Endothelial cell of umbilical vein (primary cell): Measurements from ENCODE around the gene SMIM10. TPM values are rescaled to one million over a fixed set of nuclear protein-coding genes. Genes with fewer than 3 reads are reported as not detected.
A peak's percentile ranks its signal among the peaks of the same experiment; 100 is the strongest.

ENCODE experiments used
- BruUV-seq: library from RNA; stranded (reverse); fragments of 400-500 nt; replicated peaks from 2 replicates; lab custom pipeline; 2021; lab: Mats Ljungman, UMichigan
- CTCF ChIA-PET: fragments of 300-600, 350-600 bp; sonication (Branson Sonifier 250); formaldehyde crosslinking; loops from one replicate; lab custom pipeline; 2021; ENCODE audit warnings: antibody characterized with exemption, inconsistent platforms; lab: Charles Lee
- POLR2A ChIA-PET: fragments of 300-600, 350-600 bp; sonication (Branson Sonifier 250); formaldehyde crosslinking; loops from one replicate; lab custom pipeline; 2021; ENCODE audit warnings: antibody characterized with exemption, inconsistent platforms; lab: Charles Lee
- DNase-seq: peaks from one replicate; pipeline ENCODE4 v3.0.0-alpha.2; 2011; ENCODE audit warnings: low read depth, low spot score
- FAIRE-seq: peaks from 2 replicates; lab custom pipeline; 2011; peaks lifted over from hg19 to GRCh38; lab: Jason Lieb, UNC
- H2AFZ ChIP-seq: 2 replicates; pipeline ENCODE4 v1.6.0; 2012; ENCODE audit warnings: low read depth, low read length, control low read depth, inconsistent platforms
- H3K27ac ChIP-seq: 2 replicates; pipeline ENCODE4 v1.5.1; 2011; ENCODE audit warnings: low read depth, mild to moderate bottlenecking, control low read depth, low read length, moderate library complexity; ENCODE audit not compliant: insufficient read depth
- H3K27me3 ChIP-seq, 2 experiments: 2 replicates each; pipeline versions ENCODE4 v1.6.0 to v1.6.1; 2011; ENCODE audit warnings: low read length in 2 of 2, mixed read lengths in 1 of 2; ENCODE audit not compliant: control insufficient read depth in 2 of 2, insufficient read depth in 2 of 2
- H3K36me3 ChIP-seq, 2 experiments: 2 replicates in 1 of 2; 3 replicates in 1 of 2; pipeline ENCODE4 v1.5.1; 2011; ENCODE audit warnings: low read length in 2 of 2, mild to moderate bottlenecking in 1 of 2, moderate library complexity in 1 of 2; ENCODE audit not compliant: control insufficient read depth in 2 of 2, insufficient read depth in 2 of 2; ENCODE audit errors: extremely low read depth in 1 of 2
- H3K4me1 ChIP-seq: 3 replicates; pipeline ENCODE4 v1.5.1; 2011; ENCODE audit warnings: mild to moderate bottlenecking, low read length; ENCODE audit not compliant: control insufficient read depth, insufficient read depth; ENCODE audit errors: extremely low read depth
- H3K4me2 ChIP-seq: 2 replicates; pipeline ENCODE4 v1.6.1; 2011; ENCODE audit warnings: low read length, control low read depth, mixed read lengths; ENCODE audit not compliant: insufficient read depth
- H3K4me3 ChIP-seq, 3 experiments: fragments of 200-600 bp in 1 of 3; sonication (generic), shearing (Covaris generic) in 1 of 3; replicated peaks in 1 of 3; 2 replicates each; pipeline ENCODE4 v1.5.1; 2011 to 2016; ENCODE audit warnings: control low read depth in 3 of 3, low read length in 3 of 3, mild to moderate bottlenecking in 2 of 3, inconsistent platforms in 1 of 3, low read depth in 1 of 3, moderate library complexity in 1 of 3; ENCODE audit not compliant: insufficient read depth in 1 of 3
- H3K79me2 ChIP-seq: 2 replicates; pipeline ENCODE4 v1.6.0; 2012; ENCODE audit warnings: low read length, inconsistent platforms; ENCODE audit not compliant: control insufficient read depth, insufficient read depth
- H3K9ac ChIP-seq: replicated peaks from 2 replicates; pipeline ENCODE3; 2011; ENCODE audit warnings: low read length, control low read depth; ENCODE audit not compliant: insufficient read depth; ENCODE audit errors: extremely low read depth
- H3K9me1 ChIP-seq: replicated peaks from 3 replicates; pipeline ENCODE4 v1.6.0; 2011; ENCODE audit warnings: mild to moderate bottlenecking, low read length; ENCODE audit not compliant: control insufficient read depth, insufficient read depth; ENCODE audit errors: extremely low read depth
- H3K9me3 ChIP-seq: replicated peaks from 2 replicates; pipeline ENCODE4 v1.5.1; 2012; ENCODE audit warnings: low read length, inconsistent platforms; ENCODE audit not compliant: control insufficient read depth, insufficient read depth
- H4K20me1 ChIP-seq: replicated peaks from 2 replicates; pipeline ENCODE3; 2011; ENCODE audit warnings: mild to moderate bottlenecking, low read length; ENCODE audit not compliant: control insufficient read depth, insufficient read depth; ENCODE audit errors: extremely low read depth
- CTCF ChIP-seq, 2 donors: IDR thresholded peaks; 1 replicate in 1 of 2; 2 replicates in 1 of 2; pipeline ENCODE4 v1.5.1; 2011; ENCODE audit warnings: low read length in 2 of 2, mild to moderate bottlenecking in 2 of 2, moderate library complexity in 2 of 2, control low read depth in 1 of 2, inconsistent platforms in 1 of 2, low read depth in 1 of 2; ENCODE audit not compliant: insufficient read depth in 1 of 2; ENCODE audit errors: extremely low read depth in 1 of 2
- EZH2 ChIP-seq: IDR thresholded peaks from 2 replicates; pipeline ENCODE4 v1.6.1; 2012; ENCODE audit warnings: borderline replicate concordance, low read depth, mild to moderate bottlenecking, moderate library complexity, low read length, inconsistent platforms; ENCODE audit not compliant: severe bottlenecking
- FOS ChIP-seq: IDR thresholded peaks from 2 replicates; pipeline ENCODE4 v1.6.1; 2011; ENCODE audit warnings: mild to moderate bottlenecking, low read length, moderate library complexity, borderline replicate concordance; ENCODE audit not compliant: insufficient read depth
- GATA2 ChIP-seq: IDR thresholded peaks from 2 replicates; pipeline ENCODE4 v1.7.0; 2011; ENCODE audit warnings: low read depth, mild to moderate bottlenecking, moderate library complexity, mixed read lengths, low read length; ENCODE audit not compliant: insufficient read length, insufficient read depth
- JUN ChIP-seq: IDR thresholded peaks from 2 replicates; pipeline ENCODE4 v1.6.1; 2011; ENCODE audit warnings: borderline replicate concordance, low read depth; ENCODE audit not compliant: insufficient read length, insufficient read depth
- MYC ChIP-seq: IDR thresholded peaks from one replicate; pipeline ENCODE4 v1.6.1; 2011; ENCODE audit warnings: mild to moderate bottlenecking, low read depth, low read length
- POLR2A ChIP-seq: IDR thresholded peaks from 2 replicates; pipeline ENCODE4 v1.6.1; 2012; ENCODE audit warnings: low read depth, mild to moderate bottlenecking, control low read depth, low read length
- POLR2AphosphoS5 ChIP-seq: IDR thresholded peaks from 2 replicates; pipeline ENCODE4 v1.6.1; 2012; ENCODE audit warnings: low read depth, mild to moderate bottlenecking, control low read depth, low read length, moderate library complexity; ENCODE audit not compliant: insufficient read depth
- dilution Hi-C: fragments of 300-500 bp; cut with MboI; formaldehyde crosslinking; loops from one replicate; pipeline ENCODE4 v1.15.0; 2019; ENCODE audit warnings: low sequenced_read_pairs; ENCODE audit not compliant: extremely low pct_ligation_motif_present
- intact Hi-C: fragments of 100-400 bp; cut with micrococcal nuclease; formaldehyde crosslinking; loops from one replicate; pipeline ENCODE4 v1.10.0; 2022
- polyA plus RNA-seq, 4 experiments: library from polyadenylated mRNA; depleted of rRNA in 3 of 4; stranded (reverse) in 3 of 4; unstranded in 1 of 4; fragments of >200 nt; gene quantifications; 2 replicates each; pipeline versions ENCODE4 v1.2.1 to v1.2.3, GENCODE V29; 2011 to 2012; ENCODE audit warnings: missing spikeins in 1 of 4
- total RNA-seq: library from RNA; stranded (reverse); gene quantifications from 2 replicates; pipeline ENCODE4 v1.2.3, GENCODE V29; 2021
- TF ChIP-seq, protein P1 (sequence below): IDR thresholded peaks from 2 replicates; pipeline ENCODE4 v1.6.1; 2011; ENCODE audit not compliant: insufficient read depth, insufficient read length

SMIM10 gene
- total and polyA plus RNA-seq, 2 donors (not counting 3 experiments of a cell fraction or from before 2014, with no cell fraction given) = 2.0 to 2.7 TPM

DNA sequence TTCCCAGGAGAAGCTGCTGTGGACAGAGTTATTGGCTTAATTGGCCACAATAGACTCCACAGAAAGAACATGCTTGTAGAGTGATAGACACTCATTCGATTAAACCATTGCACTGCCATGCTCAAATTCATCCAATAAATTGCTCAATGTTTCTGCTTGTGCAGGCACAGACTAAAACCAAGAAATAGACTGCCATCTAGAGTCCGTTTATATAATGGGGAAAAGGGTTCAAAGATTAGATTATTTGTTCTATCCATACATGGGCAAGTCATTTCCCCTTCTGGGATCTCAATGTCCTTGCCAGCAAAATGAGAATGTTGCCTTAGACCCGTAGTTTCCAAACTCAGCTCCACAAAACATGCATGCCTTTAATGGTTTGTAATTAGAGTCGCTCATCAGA lies 8.7 kb downstream of the SMIM10 start:
- Histone ChIP-seq H4K20me1 (no peaks in the 10 kb centered on the region), H3K9me3 (no peaks in the 10 kb centered on the region), H3K27ac (no peak overlapping the region), H2AFZ (peak overlapping the region; percentile 17), H3K4me2 (no peak overlapping the region), H3K27me3 (no peaks in the 10 kb centered on the region), H3K4me1 (peaks cover 7% of the 10 kb centered on the region), H3K4me3 (no peak overlapping the region), H3K79me2 (no peaks in the 10 kb centered on the region), H3K9ac (no peak overlapping the region), H3K9me1 (no peaks in the 10 kb centered on the region), H3K36me3 (no peaks in the 10 kb centered on the region)
- dilution Hi-C loops = no loop called here
- BruUV-seq = no TSS peak
- FAIRE-seq (no peak), DNase-seq (peak; percentile 62)
- intact Hi-C loops = loop anchor here (1.0 kb wide), 1 partner anchor 34 kb away; no protein-coding TSS in a partner anchor
- POLR2A ChIA-PET = no interaction called here
- CTCF ChIA-PET = interaction anchor here (1.0 to 2.3 kb wide), 3 partner anchors 31 to 36 kb away, joined by 3 to 7 read pairs (median 4); no protein-coding TSS in a partner anchor
- TF ChIP-seq CTCF (IDR thresholded peaks at IDR 0.05; ENCODE audit: extremely low read depth in 1 of 2, insufficient read depth in 1 of 2, low read depth in 1 of 2, low read length in 2 of 2) = peak; percentile 11
- TF ChIP-seq POLR2AphosphoS5 = no peak

- ChIA-PET CTCF (interaction anchor here (1.0 to 2.3 kb wide), 2 partner anchors 35 to 37 kb away, joined by 3 to 7 read pairs; no protein-coding TSS in a partner anchor), POLR2A (no interaction called here)
- no peaks in the 10 kb centered on the region for H3K9me1 ChIP-seq
- H3K27me3 ChIP-seq = no peaks in the 10 kb centered on the region
- intact Hi-C loops = loop anchor here (1.0 kb wide), 1 partner anchor 52 kb away; the partner anchor contains the start of gene RTL8A
- BruUV-seq = no TSS peak
- no peak overlapping the region for H3K4me3 ChIP-seq
- H3K79me2 ChIP-seq = no peaks in the 10 kb centered on the region
- dilution Hi-C loops = no loop called here
- no peaks in the 10 kb centered on the region for H4K20me1 ChIP-seq
- H3K36me3 ChIP-seq = no peaks in the 10 kb centered on the region
- no peak for FAIRE-seq
- H3K4me1 ChIP-seq = peaks cover 8% of the 10 kb centered on the region
- H3K9ac ChIP-seq = no peak overlapping the region
- TF ChIP-seq, protein P1, sequence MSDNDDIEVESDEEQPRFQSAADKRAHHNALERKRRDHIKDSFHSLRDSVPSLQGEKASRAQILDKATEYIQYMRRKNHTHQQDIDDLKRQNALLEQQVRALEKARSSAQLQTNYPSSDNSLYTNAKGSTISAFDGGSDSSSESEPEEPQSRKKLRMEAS = no peak
- TF ChIP-seq MYC = no peak
- TF ChIP-seq FOS = no peak
- TF ChIP-seq POLR2AphosphoS5 = no peak
- TF ChIP-seq EZH2 = no peak
- TF ChIP-seq POLR2A = no peak
- no peak for TF ChIP-seq GATA2
- no peak for TF ChIP-seq JUN
- TF ChIP-seq CTCF (IDR thresholded peaks at IDR 0.05; ENCODE audit: extremely low read depth in 1 of 2, insufficient read depth in 1 of 2, low read depth in 1 of 2, low read length in 2 of 2) = no peak
- no peak overlapping the region for H3K4me2 ChIP-seq
- no peak overlapping the region for H3K27ac ChIP-seq
- no peaks in the 10 kb centered on the region for H3K9me3 ChIP-seq
- no peak for DNase-seq
- H2AFZ ChIP-seq = no peak overlapping the region
Measured at GRCh38 chrX:135000516-135000915, 9.7 kb downstream of the SMIM10 start.
